LNCaP clone FGC (cell line): ENCODE data around the gene ZNF487.
"Not testable (repeated sequence)": the region's sequence is repeated elsewhere in the genome, so short reads cannot be mapped to it uniquely, and the experiment has no call there.

Experiments used
- DNase-seq: peaks from one replicate; pipeline ENCODE4 v3.0.0-alpha.2; 2011; ENCODE audit warnings: low read depth
- H3K4me3 ChIP-seq: 2 replicates; pipeline ENCODE4 v1.5.1; 2011; ENCODE audit warnings: mild to moderate bottlenecking, low read depth, low read length, control low read depth
- TF ChIP-seq, protein P1 (sequence below): IDR thresholded peaks from 2 replicates; pipeline ENCODE4 v1.5.1; 2012; ENCODE audit warnings: mild to moderate bottlenecking; ENCODE audit not compliant: control insufficient read depth, insufficient read depth; ENCODE audit errors: extremely low read depth

The ZNF487 gene

GRCh38 chr10:43458227-43458626, 21.3 kb downstream of the ZNF487 start:
- no peak overlapping the region for H3K4me3 ChIP-seq
- TF ChIP-seq, protein P1, sequence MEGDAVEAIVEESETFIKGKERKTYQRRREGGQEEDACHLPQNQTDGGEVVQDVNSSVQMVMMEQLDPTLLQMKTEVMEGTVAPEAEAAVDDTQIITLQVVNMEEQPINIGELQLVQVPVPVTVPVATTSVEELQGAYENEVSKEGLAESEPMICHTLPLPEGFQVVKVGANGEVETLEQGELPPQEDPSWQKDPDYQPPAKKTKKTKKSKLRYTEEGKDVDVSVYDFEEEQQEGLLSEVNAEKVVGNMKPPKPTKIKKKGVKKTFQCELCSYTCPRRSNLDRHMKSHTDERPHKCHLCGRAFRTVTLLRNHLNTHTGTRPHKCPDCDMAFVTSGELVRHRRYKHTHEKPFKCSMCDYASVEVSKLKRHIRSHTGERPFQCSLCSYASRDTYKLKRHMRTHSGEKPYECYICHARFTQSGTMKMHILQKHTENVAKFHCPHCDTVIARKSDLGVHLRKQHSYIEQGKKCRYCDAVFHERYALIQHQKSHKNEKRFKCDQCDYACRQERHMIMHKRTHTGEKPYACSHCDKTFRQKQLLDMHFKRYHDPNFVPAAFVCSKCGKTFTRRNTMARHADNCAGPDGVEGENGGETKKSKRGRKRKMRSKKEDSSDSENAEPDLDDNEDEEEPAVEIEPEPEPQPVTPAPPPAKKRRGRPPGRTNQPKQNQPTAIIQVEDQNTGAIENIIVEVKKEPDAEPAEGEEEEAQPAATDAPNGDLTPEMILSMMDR, result no peak

DNA sequence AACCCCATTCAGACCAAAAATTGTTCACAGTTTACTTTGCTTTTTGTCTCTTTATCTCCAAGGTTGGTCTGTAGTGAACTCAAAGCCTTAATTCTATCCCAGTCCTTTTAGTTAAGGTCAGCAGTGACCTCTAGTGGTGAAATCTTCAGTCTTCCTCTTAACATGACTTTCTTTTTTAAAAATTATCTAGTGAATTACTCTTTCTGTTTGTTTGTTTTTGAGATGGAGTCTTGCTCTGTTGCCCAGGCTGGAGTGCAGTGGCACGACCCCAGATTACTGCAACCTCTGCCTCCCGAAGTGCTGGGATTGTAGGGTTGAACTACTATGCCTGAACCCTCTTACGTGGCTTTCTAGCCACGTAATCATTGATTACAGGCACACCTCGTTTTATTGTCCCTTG, 25.0 kb downstream of the ZNF487 start:
- DNase-seq, result peak; percentile 60
- TF ChIP-seq, protein P1, result peak; percentile 69
- H3K4me3 ChIP-seq, result no peak overlapping the region

More at GRCh38 chr10:43458227-43458626, 21.3 kb downstream of the ZNF487 start:
- no peak for DNase-seq

GRCh38 chr10:43465086-43465735, 28.3 kb downstream of the ZNF487 start:
- DNase-seq, H3K4me3 ChIP-seq: not testable (repeated sequence)

GRCh38 chr10:43465736-43466120, 28.8 kb downstream of the ZNF487 start:
- not testable (repeated sequence) for DNase-seq

GRCh38 chr10:43471146-43471545, 34.2 kb downstream of the ZNF487 start:
- no peak overlapping the region for H3K4me3 ChIP-seq
- TF ChIP-seq, protein P1, result no peak
- DNase-seq, result no peak

More at GRCh38 chr10:43465736-43466120, 28.8 kb downstream of the ZNF487 start:
- H3K4me3 ChIP-seq, result not testable (repeated sequence)

- TF ChIP-seq, protein P1, result no peak
- DNase-seq, result no peak
- no peak overlapping the region for H3K4me3 ChIP-seq
Observed at GRCh38 chr10:43471935-43472720, 35.2 kb downstream of the ZNF487 start.

- DNase-seq, result no peak
- TF ChIP-seq, protein P1, result no peak
- H3K4me3 ChIP-seq, result no peak overlapping the region
Observed at GRCh38 chr10:43479275-43479674, 42.4 kb downstream of the ZNF487 start.
